ENCODE data around the gene GDF7. TPM values are rescaled to one million over a fixed set of nuclear protein-coding genes. Genes with fewer than 3 reads are reported as not detected.

The GDF7 gene
- total and polyA plus RNA-seq, 4 donors, result 0.89 to 7.2 (median 3.3) TPM

DNA sequence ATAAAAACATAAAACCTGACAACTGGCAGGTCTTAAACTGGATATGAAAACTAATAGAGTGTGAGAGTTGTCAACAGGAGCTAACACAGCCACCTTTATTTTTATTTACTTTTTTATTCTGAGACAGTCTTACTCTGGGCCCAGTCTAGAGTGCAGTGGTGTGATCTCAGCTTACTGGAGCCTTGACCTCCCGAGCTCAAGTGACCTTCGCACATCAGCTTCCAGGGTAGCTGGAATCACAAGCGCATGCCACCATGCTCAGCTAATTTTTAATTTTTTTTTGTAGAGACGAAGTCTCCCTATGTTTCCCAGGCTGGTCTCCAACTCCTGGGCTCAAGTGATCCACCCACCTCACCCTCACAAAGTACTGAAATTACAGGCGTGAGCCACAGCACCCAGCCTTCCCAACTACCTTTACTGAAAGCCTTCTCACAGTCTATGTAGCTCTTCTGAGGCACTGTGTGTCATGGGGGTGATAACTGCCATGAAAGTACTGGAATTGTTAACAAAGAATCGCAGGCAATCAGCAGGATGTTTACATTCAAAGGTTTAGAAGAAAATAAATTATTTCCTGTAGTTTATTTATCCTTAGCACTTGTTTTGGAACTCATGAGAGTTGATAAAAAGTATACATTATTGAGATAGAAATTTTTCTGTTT is 24.3 kb downstream of the GDF7 start:
- no peak for DNase-seq (ENCODE audit: low spot score)
- H3K27ac ChIP-seq (ENCODE audit: low read depth in 1 of 2, low read length in 2 of 2), result no peak overlapping the region
- no peak overlapping the region for H3K9ac ChIP-seq (ENCODE audit: low read depth in 1 of 2, low read length in 2 of 2)
- no peaks in the 10 kb centered on the region for H3K27me3 ChIP-seq (ENCODE audit: control insufficient read depth in 4 of 4, insufficient read depth in 4 of 4, low read length in 3 of 4)
- peaks cover 2 to 32% (median 26%) of the 10 kb centered on the region in 4 donors for H3K4me1 ChIP-seq (ENCODE audit: control insufficient read depth in 4 of 4, insufficient read depth in 4 of 4, low read length in 3 of 4)
- TF ChIP-seq HNF4G (IDR thresholded peaks at IDR 0.05) (no peak), GABPA (IDR thresholded peaks at IDR 0.05 in 1 of 2, conservative IDR thresholded peaks at IDR 0.05 in 1 of 2) (no peak), HNF4A (conservative IDR thresholded peaks at IDR 0.05) (peak; percentile 13 to 17)
- H3K9me3 ChIP-seq (ENCODE audit: control insufficient read depth in 4 of 4, low read length in 3 of 4), result no peaks in the 10 kb centered on the region
- 47% methylated on average over 6 of the region's 6 CpGs for WGBS
- no peak overlapping the region for H3K4me3 ChIP-seq (ENCODE audit: low read depth in 1 of 3, low read length in 3 of 3)
- H3K36me3 ChIP-seq (ENCODE audit: control insufficient read depth in 4 of 4, insufficient read depth in 3 of 4, low read depth in 1 of 4, low read length in 3 of 4), result peaks cover 0 to 3% (median 1%) of the 10 kb centered on the region in 4 donors

DNA sequence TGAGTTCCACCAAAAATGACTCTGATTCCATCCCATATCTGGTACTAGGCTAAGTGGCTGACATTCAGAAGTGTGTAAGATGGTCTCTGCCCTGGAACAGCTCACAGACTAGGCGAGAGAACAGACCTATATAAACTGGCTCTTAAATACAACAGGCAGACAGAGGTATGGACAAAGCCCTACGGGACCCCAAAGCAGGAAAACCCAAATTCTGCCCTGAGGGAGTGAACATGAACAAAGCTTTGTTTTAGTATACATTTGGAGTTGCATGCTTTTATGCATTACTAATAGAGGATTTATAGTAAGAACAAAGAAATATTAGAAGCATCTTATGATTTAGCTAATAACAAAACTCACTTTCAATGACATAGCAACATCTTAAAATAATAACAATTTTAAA is 25.1 kb downstream of the GDF7 start:
- H3K27me3 ChIP-seq (ENCODE audit: control insufficient read depth in 4 of 4, insufficient read depth in 4 of 4, low read length in 3 of 4), result no peaks in the 10 kb centered on the region
- H3K36me3 ChIP-seq (ENCODE audit: control insufficient read depth in 4 of 4, insufficient read depth in 3 of 4, low read depth in 1 of 4, low read length in 3 of 4), result peaks cover 0 to 3% (median 0%) of the 10 kb centered on the region in 4 donors
- H3K9me3 ChIP-seq (ENCODE audit: control insufficient read depth in 4 of 4, low read length in 3 of 4), result no peaks in the 10 kb centered on the region
- DNase-seq (ENCODE audit: low spot score), result no peak
- H3K4me3 ChIP-seq (ENCODE audit: low read depth in 1 of 3, low read length in 3 of 3), result no peak overlapping the region
- no peak for TF ChIP-seq RAD21 (IDR thresholded peaks at IDR 0.05)
- TF ChIP-seq GABPA (IDR thresholded peaks at IDR 0.05 in 1 of 2, conservative IDR thresholded peaks at IDR 0.05 in 1 of 2), result no peak
- no peak for TF ChIP-seq JUND (IDR thresholded peaks at IDR 0.05)
- TF ChIP-seq, protein P1, sequence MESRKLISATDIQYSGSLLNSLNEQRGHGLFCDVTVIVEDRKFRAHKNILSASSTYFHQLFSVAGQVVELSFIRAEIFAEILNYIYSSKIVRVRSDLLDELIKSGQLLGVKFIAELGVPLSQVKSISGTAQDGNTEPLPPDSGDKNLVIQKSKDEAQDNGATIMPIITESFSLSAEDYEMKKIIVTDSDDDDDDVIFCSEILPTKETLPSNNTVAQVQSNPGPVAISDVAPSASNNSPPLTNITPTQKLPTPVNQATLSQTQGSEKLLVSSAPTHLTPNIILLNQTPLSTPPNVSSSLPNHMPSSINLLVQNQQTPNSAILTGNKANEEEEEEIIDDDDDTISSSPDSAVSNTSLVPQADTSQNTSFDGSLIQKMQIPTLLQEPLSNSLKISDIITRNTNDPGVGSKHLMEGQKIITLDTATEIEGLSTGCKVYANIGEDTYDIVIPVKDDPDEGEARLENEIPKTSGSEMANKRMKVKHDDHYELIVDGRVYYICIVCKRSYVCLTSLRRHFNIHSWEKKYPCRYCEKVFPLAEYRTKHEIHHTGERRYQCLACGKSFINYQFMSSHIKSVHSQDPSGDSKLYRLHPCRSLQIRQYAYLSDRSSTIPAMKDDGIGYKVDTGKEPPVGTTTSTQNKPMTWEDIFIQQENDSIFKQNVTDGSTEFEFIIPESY (IDR thresholded peaks at IDR 0.05), result no peak
- no peak for TF ChIP-seq SP1 (IDR thresholded peaks at IDR 0.05)
- TF ChIP-seq FOXA1 (IDR thresholded peaks at IDR 0.05), result no peak
- TF ChIP-seq, protein P2, sequence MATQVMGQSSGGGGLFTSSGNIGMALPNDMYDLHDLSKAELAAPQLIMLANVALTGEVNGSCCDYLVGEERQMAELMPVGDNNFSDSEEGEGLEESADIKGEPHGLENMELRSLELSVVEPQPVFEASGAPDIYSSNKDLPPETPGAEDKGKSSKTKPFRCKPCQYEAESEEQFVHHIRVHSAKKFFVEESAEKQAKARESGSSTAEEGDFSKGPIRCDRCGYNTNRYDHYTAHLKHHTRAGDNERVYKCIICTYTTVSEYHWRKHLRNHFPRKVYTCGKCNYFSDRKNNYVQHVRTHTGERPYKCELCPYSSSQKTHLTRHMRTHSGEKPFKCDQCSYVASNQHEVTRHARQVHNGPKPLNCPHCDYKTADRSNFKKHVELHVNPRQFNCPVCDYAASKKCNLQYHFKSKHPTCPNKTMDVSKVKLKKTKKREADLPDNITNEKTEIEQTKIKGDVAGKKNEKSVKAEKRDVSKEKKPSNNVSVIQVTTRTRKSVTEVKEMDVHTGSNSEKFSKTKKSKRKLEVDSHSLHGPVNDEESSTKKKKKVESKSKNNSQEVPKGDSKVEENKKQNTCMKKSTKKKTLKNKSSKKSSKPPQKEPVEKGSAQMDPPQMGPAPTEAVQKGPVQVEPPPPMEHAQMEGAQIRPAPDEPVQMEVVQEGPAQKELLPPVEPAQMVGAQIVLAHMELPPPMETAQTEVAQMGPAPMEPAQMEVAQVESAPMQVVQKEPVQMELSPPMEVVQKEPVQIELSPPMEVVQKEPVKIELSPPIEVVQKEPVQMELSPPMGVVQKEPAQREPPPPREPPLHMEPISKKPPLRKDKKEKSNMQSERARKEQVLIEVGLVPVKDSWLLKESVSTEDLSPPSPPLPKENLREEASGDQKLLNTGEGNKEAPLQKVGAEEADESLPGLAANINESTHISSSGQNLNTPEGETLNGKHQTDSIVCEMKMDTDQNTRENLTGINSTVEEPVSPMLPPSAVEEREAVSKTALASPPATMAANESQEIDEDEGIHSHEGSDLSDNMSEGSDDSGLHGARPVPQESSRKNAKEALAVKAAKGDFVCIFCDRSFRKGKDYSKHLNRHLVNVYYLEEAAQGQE (IDR thresholded peaks at IDR 0.05), result no peak
- no peak for TF ChIP-seq YY1 (IDR thresholded peaks at IDR 0.05)
- no peak for TF ChIP-seq TAF1 (conservative IDR thresholded peaks at IDR 0.05)
- TF ChIP-seq, protein P3, sequence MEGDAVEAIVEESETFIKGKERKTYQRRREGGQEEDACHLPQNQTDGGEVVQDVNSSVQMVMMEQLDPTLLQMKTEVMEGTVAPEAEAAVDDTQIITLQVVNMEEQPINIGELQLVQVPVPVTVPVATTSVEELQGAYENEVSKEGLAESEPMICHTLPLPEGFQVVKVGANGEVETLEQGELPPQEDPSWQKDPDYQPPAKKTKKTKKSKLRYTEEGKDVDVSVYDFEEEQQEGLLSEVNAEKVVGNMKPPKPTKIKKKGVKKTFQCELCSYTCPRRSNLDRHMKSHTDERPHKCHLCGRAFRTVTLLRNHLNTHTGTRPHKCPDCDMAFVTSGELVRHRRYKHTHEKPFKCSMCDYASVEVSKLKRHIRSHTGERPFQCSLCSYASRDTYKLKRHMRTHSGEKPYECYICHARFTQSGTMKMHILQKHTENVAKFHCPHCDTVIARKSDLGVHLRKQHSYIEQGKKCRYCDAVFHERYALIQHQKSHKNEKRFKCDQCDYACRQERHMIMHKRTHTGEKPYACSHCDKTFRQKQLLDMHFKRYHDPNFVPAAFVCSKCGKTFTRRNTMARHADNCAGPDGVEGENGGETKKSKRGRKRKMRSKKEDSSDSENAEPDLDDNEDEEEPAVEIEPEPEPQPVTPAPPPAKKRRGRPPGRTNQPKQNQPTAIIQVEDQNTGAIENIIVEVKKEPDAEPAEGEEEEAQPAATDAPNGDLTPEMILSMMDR (IDR thresholded peaks at IDR 0.05; ENCODE audit: low read depth, low read length, missing input control), result no peak
- TF ChIP-seq, protein P4, sequence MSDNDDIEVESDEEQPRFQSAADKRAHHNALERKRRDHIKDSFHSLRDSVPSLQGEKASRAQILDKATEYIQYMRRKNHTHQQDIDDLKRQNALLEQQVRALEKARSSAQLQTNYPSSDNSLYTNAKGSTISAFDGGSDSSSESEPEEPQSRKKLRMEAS (IDR thresholded peaks at IDR 0.05), result no peak
- 97% methylated on average over 2 of the region's 2 CpGs for WGBS
- peaks cover 2 to 40% (median 34%) of the 10 kb centered on the region in 4 donors for H3K4me1 ChIP-seq (ENCODE audit: control insufficient read depth in 4 of 4, insufficient read depth in 4 of 4, low read length in 3 of 4)
- H3K27ac ChIP-seq (ENCODE audit: low read depth in 1 of 2, low read length in 2 of 2), result no peak overlapping the region
- H3K9ac ChIP-seq (ENCODE audit: low read depth in 1 of 2, low read length in 2 of 2), result no peak overlapping the region
